Prostate gland (tissue), 2 donors: Measurements from ENCODE around the gene ZMYND19. TPM values are rescaled to one million over a fixed set of nuclear protein-coding genes. Genes with fewer than 3 reads are reported as not detected.

Experiments used
- DNase-seq: peaks from one replicate; pipeline ENCODE4 v3.0.0-alpha.2; 2019; ENCODE audit warnings: low spot score
- H3K27ac ChIP-seq, 2 donors: fragments of 200-600 bp; sonication (generic); 2 replicates each; pipeline ENCODE4 v1.5.1; 2017 to 2019
- H3K27me3 ChIP-seq: fragments of 200-600 bp; sonication (generic); replicated peaks from 2 replicates; pipeline ENCODE4 v1.5.1; 2019; ENCODE audit not compliant: insufficient read depth
- H3K36me3 ChIP-seq, 2 donors: fragments of 200-600 bp; sonication (generic); 1 replicate in 1 of 2; 2 replicates in 1 of 2; pipeline versions ENCODE4 v1.5.1 to v1.8.1; 2017 to 2019
- H3K4me1 ChIP-seq: fragments of 200-600 bp; sonication (generic); replicated peaks from 2 replicates; pipeline ENCODE4 v1.5.1; 2019
- H3K4me3 ChIP-seq, 2 donors: fragments of 200-600 bp; sonication (generic); 2 replicates each; pipeline ENCODE4 v1.5.1; 2017 to 2019
- H3K9me3 ChIP-seq: fragments of 200-600 bp; sonication (generic); 2 replicates; pipeline ENCODE4 v1.5.1; 2017
- CTCF ChIP-seq, 4 experiments: fragments of 200-600 bp in 2 of 4; fragments of 450-650 bp in 2 of 4; sonication (generic) in 2 of 4; IDR thresholded peaks; 1 replicate in 3 of 4; 2 replicates in 1 of 4; pipeline ENCODE4 v1.5.1; 2016 to 2019; ENCODE audit warnings: antibody characterized with exemption in 4 of 4, mild to moderate bottlenecking in 2 of 4, moderate library complexity in 2 of 4
- POLR2A ChIP-seq: fragments of 450-650 bp; IDR thresholded peaks from one replicate; pipeline ENCODE4 v1.6.1; 2016; ENCODE audit warnings: antibody characterized with exemption, mild to moderate bottlenecking
- POLR2AphosphoS5 ChIP-seq: sonication (generic); formaldehyde crosslinking; IDR thresholded peaks from one replicate; pipeline ENCODE4 v1.6.1; 2017; ENCODE audit warnings: antibody characterized with exemption
- WGBS: methylation state at CpG from one replicate; pipeline ENCODE4 v1.1.5; 2018; 5-methylcytosine and 5-hydroxymethylcytosine counted together
- intact Hi-C: fragments of 100-400 bp; cut with DNase I; formaldehyde crosslinking; loops from one replicate; pipeline ENCODE4 v1.14.2; 2022
- total RNA-seq, 2 donors: library from RNA; depleted of rRNA; stranded (reverse); fragments of >200 nt; gene quantifications; one replicate each; pipeline ENCODE4 v1.1.0, GENCODE V29; 2016

Gene ZMYND19
- 10 to 100 TPM; 20.8 to 34.8 TPM for total RNA-seq

GRCh38 chr9:137590469-137591383 is at the start of gene ZMYND19:
TSS of gene ZMYND19 (minus strand) at chr9:137590512. CDS start at chr9:137590263, 249 bp downstream.
- peaks cover 12% of the 10 kb centered on the region for H3K4me1 ChIP-seq
- peak within 1 kb of the TSS; percentile 39 to 62 for H3K27ac ChIP-seq
- intact Hi-C loops = no loop called here

GRCh38 chr9:137639303-137640051 is 49.2 kb upstream of the ZMYND19 start:
- WGBS = 70% methylated on average over 12 of the region's 12 CpGs
- H3K27me3 ChIP-seq = no peaks in the 10 kb centered on the region
- H3K27ac ChIP-seq = no peak overlapping the region
- H3K36me3 ChIP-seq = no peaks in the 10 kb centered on the region
- no peaks in the 10 kb centered on the region for H3K4me1 ChIP-seq
- intact Hi-C loops = no loop called here
- no peak overlapping the region for H3K4me3 ChIP-seq
- no peak for DNase-seq
- H3K9me3 ChIP-seq = no peaks in the 10 kb centered on the region
- TF ChIP-seq CTCF (IDR thresholded peaks at IDR 0.05) (no peak), POLR2AphosphoS5 (no peak), POLR2A (no peak)

More at GRCh38 chr9:137590469-137591383, at the start of gene ZMYND19:
- H3K36me3 ChIP-seq = peaks cover 0 to 11% of the 10 kb centered on the region in 2 donors
- WGBS = under 1% methylated on average over 88 of the region's 113 CpGs
- peak; percentile 85 for DNase-seq
- TF ChIP-seq CTCF (IDR thresholded peaks at IDR 0.05) = no peak
- peak; percentile 40 for TF ChIP-seq POLR2A
- TF ChIP-seq POLR2AphosphoS5 = peak; percentile 12
- no peaks in the 10 kb centered on the region for H3K9me3 ChIP-seq
- H3K4me3 ChIP-seq = peak within 1 kb of the TSS; percentile 61 to 73
- H3K27me3 ChIP-seq = no peaks in the 10 kb centered on the region

GRCh38 chr9:137638680-137639079 is 48.4 kb upstream of the ZMYND19 start:
- H3K4me1 ChIP-seq = no peaks in the 10 kb centered on the region
- no peak for TF ChIP-seq CTCF (IDR thresholded peaks at IDR 0.05)
- no peak for TF ChIP-seq POLR2AphosphoS5
- no peak for TF ChIP-seq POLR2A
- H3K9me3 ChIP-seq = no peaks in the 10 kb centered on the region
- no peaks in the 10 kb centered on the region for H3K27me3 ChIP-seq
- no peaks in the 10 kb centered on the region for H3K36me3 ChIP-seq
- DNase-seq = no peak
- no peak overlapping the region for H3K27ac ChIP-seq
- H3K4me3 ChIP-seq = no peak overlapping the region
- 95% methylated on average over 6 of the region's 6 CpGs for WGBS
- intact Hi-C loops = no loop called here

GRCh38 chr9:137634016-137634415 is 43.7 kb upstream of the ZMYND19 start:
- no peak overlapping the region for H3K4me3 ChIP-seq
- H3K27me3 ChIP-seq = no peaks in the 10 kb centered on the region
- WGBS = 90% methylated on average over 5 of the region's 5 CpGs
- H3K36me3 ChIP-seq = no peaks in the 10 kb centered on the region
- intact Hi-C loops = no loop called here
- H3K9me3 ChIP-seq = no peaks in the 10 kb centered on the region
- H3K4me1 ChIP-seq = peaks cover 6% of the 10 kb centered on the region
- DNase-seq = no peak
- TF ChIP-seq POLR2A (no peak), POLR2AphosphoS5 (no peak), CTCF (IDR thresholded peaks at IDR 0.05) (no peak)
- H3K27ac ChIP-seq = no peak overlapping the region
